NB4 (cell line): ENCODE results near the gene RFC3.

Source experiments
- POLR2A ChIP-seq: IDR thresholded peaks from 2 replicates; pipeline ENCODE4 v1.6.1; 2011; ENCODE audit warnings: mild to moderate bottlenecking; ENCODE audit not compliant: insufficient read length; ENCODE audit errors: extremely low read depth
- TF ChIP-seq, protein P1 (sequence below): IDR thresholded peaks from one replicate; pipeline ENCODE4 v1.5.1; 2012; ENCODE audit warnings: low read depth, low read length

DNA sequence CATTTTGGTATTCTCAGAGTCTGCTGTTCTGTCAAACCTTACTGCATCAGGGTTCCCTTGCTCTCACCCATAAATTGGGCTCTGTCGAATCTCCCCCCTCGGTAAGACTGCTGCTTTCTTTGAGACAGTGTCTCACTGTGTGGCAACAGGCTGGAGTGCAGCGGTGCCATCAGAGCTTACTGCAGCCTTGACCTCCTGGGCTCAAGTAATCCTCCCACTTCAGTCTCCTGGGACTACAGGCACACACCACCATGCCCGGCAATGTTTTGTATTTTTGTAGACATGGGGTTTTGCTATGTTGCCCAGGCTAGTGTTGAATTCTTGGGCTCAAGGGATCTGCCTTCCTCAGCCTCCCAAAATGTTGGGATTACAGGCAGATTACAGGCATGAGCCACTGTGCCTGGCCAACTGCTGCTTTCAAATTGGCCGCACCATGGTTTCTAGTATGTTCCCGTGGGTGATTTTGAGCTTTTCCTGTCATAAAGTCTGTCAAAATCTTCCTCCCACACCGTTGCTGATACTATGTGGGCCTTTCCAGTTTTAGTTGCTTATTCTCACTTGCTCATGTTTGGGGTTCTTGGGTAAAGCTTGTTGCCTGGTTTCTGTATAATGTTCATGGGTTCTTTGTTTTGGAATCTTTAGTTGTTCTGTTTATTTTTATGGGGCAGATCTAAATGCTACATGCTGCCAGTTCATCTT is 10.6 kb downstream of the RFC3 start:
- TF ChIP-seq, protein P1, sequence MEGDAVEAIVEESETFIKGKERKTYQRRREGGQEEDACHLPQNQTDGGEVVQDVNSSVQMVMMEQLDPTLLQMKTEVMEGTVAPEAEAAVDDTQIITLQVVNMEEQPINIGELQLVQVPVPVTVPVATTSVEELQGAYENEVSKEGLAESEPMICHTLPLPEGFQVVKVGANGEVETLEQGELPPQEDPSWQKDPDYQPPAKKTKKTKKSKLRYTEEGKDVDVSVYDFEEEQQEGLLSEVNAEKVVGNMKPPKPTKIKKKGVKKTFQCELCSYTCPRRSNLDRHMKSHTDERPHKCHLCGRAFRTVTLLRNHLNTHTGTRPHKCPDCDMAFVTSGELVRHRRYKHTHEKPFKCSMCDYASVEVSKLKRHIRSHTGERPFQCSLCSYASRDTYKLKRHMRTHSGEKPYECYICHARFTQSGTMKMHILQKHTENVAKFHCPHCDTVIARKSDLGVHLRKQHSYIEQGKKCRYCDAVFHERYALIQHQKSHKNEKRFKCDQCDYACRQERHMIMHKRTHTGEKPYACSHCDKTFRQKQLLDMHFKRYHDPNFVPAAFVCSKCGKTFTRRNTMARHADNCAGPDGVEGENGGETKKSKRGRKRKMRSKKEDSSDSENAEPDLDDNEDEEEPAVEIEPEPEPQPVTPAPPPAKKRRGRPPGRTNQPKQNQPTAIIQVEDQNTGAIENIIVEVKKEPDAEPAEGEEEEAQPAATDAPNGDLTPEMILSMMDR = no peak
- no peak for TF ChIP-seq POLR2A
